PC-3 (cell line): Measurements from ENCODE around the gene ERGIC1.

Experiments used
- CTCF ChIP-seq: fragments of 300-600 bp; sonication (generic); conservative IDR thresholded peaks from 2 replicates; pipeline ENCODE4 v1.5.1; 2017; ENCODE audit warnings: antibody characterized with exemption, low read depth, mild to moderate bottlenecking, low read length
- EZH2 ChIP-seq: fragments of 300-600 bp; sonication (generic); IDR thresholded peaks from one replicate; pipeline ENCODE4 v1.6.1; 2017; ENCODE audit warnings: antibody characterized with exemption, mild to moderate bottlenecking, low read length; ENCODE audit not compliant: unreplicated experiment
- EZH2phosphoT487 ChIP-seq: fragments of 300-600 bp; sonication (generic); IDR thresholded peaks from 2 replicates; pipeline ENCODE4 v1.6.1; 2018; ENCODE audit warnings: mild to moderate bottlenecking, antibody characterized with exemption, low read length, borderline replicate concordance

GRCh38 chr5:172952034-172952511 lies 118.0 kb downstream of the ERGIC1 start:
- TF ChIP-seq CTCF: no peak
- TF ChIP-seq EZH2: no peak
- no peak for TF ChIP-seq EZH2phosphoT487
